Aorta (tissue), 5 donors: ENCODE measurements around the gene ATG4D. TPM values are rescaled to one million over a fixed set of nuclear protein-coding genes. Genes with fewer than 3 reads are reported as not detected.

ENCODE experiments used
- ATAC-seq: fragments of 200-7000 bp; cut with Tn5 transposase; one replicate; pipeline ENCODE4 v1.9.1; 2022; ENCODE audit warnings: moderate library complexity; ENCODE audit not compliant: low FRiP score
- DNase-seq, 2 donors: peaks; one replicate each; pipeline ENCODE4 v3.0.0-alpha.2; 2020
- H3K27ac ChIP-seq, 2 donors: one replicate each; pipeline ENCODE4 v1.5.1; 2013; ENCODE audit warnings: low read length in 2 of 2, mild to moderate bottlenecking in 2 of 2, moderate library complexity in 2 of 2, control low read depth in 1 of 2, inconsistent platforms in 1 of 2, low read depth in 1 of 2
- H3K27me3 ChIP-seq, 2 donors: one replicate each; pipeline ENCODE4 v1.6.1; 2013; ENCODE audit warnings: control low read depth in 1 of 2, low read length in 1 of 2, mild to moderate bottlenecking in 1 of 2, moderate library complexity in 1 of 2; ENCODE audit not compliant: insufficient read depth in 2 of 2, control insufficient read depth in 1 of 2
- H3K36me3 ChIP-seq, 2 donors: one replicate each; pipeline ENCODE4 v1.6.1; 2013; ENCODE audit warnings: control low read depth in 1 of 2, low read length in 1 of 2, mild to moderate bottlenecking in 1 of 2; ENCODE audit not compliant: insufficient read depth in 2 of 2, control insufficient read depth in 1 of 2
- H3K4me1 ChIP-seq, 2 donors: one replicate each; pipeline ENCODE4 v1.6.1; 2013; ENCODE audit warnings: low read length in 2 of 2, control low read depth in 1 of 2, mild to moderate bottlenecking in 1 of 2, moderate library complexity in 1 of 2; ENCODE audit not compliant: insufficient read depth in 2 of 2, control insufficient read depth in 1 of 2
- H3K4me3 ChIP-seq, 2 donors: one replicate each; pipeline ENCODE4 v1.5.1; 2013; ENCODE audit warnings: low read length in 2 of 2, control low read depth in 1 of 2, mild to moderate bottlenecking in 1 of 2
- H3K9me3 ChIP-seq: one replicate; pipeline ENCODE4 v1.6.1; 2013; ENCODE audit warnings: mild to moderate bottlenecking, low read length; ENCODE audit not compliant: control insufficient read depth
- WGBS, 2 donors: extraction: QIAGEN DNeasy Blood & Tissue Kit; methylation state at CpG; one replicate each; pipeline ENCODE4 v1.1.7; 2013; 5-methylcytosine and 5-hydroxymethylcytosine counted together
- intact Hi-C, 2 donors: fragments of 100-400 bp; cut with DNase I; formaldehyde crosslinking; loops; one replicate each; pipeline versions ENCODE4 v1.14.2 to v1.15.0; 2022
- polyA plus RNA-seq, 2 donors: library from polyadenylated mRNA; stranded (reverse); fragments of 200-250 nt; gene quantifications; one replicate each; pipeline ENCODE4 v1.2.3, GENCODE V29; 2013
- total RNA-seq, 2 donors: library from RNA; stranded (reverse); fragmentation: NEBNext Ultra II Directional; extraction: Animal tissue kit (Norgen Biotek cat#: 25700); gene quantifications; one replicate each; pipeline ENCODE4 v1.2.1, GENCODE V29; 2021
- donor health status: healthy with polysubstance abuse.
- donor health status: Bipolar disorder and iron deficiency.
- donor health status: DM: no; HTN: no; CAD: no.
- donor health status: DM: no; HTN: no; CAD: no.
- donor health status: DM: yes; HTN: yes; CAD: no.

Gene ATG4D
- total and polyA plus RNA-seq, 4 donors: 14.0 to 42.6 (median 17.4) TPM

GRCh38 chr19:10553943-10554381 lies 10.3 kb downstream of the ATG4D start:
- Histone ChIP-seq H3K27me3 (no peaks in the 10 kb centered on the region), H3K9me3 (no peaks in the 10 kb centered on the region), H3K4me1 (no peaks in the 10 kb centered on the region), H3K36me3 (no peaks in the 10 kb centered on the region), H3K27ac (no peak overlapping the region), H3K4me3 (no peak overlapping the region)
- no peak for ATAC-seq
- peak in 1 of 2 donors; percentile 57 for DNase-seq
- WGBS, 2 donors: 61 to 69% methylated on average over 12 of the region's 12 CpGs
- intact Hi-C loops: no loop called here

- H3K9me3 ChIP-seq: no peaks in the 10 kb centered on the region
- ATAC-seq (no peak), DNase-seq (no peak)
- no peaks in the 10 kb centered on the region for H3K4me1 ChIP-seq
- no peaks in the 10 kb centered on the region for H3K27me3 ChIP-seq
- H3K4me3 ChIP-seq: no peak overlapping the region
- WGBS, 2 donors: 80 to 82% methylated on average over 27 to 30 of the region's 30 CpGs
- no peaks in the 10 kb centered on the region for H3K36me3 ChIP-seq
- intact Hi-C loops: no loop called here
- H3K27ac ChIP-seq: no peak overlapping the region
Measured at GRCh38 chr19:10554760-10555609, 11.3 kb downstream of the ATG4D start.

GRCh38 chr19:10555610-10555973 lies 11.9 kb downstream of the ATG4D start:
- WGBS, 2 donors: 74 to 75% methylated on average over 7 of the region's 7 CpGs
- no peaks in the 10 kb centered on the region for H3K36me3 ChIP-seq
- H3K4me3 ChIP-seq: no peak overlapping the region
- no peak overlapping the region for H3K27ac ChIP-seq
- intact Hi-C loops: no loop called here
- H3K4me1 ChIP-seq: no peaks in the 10 kb centered on the region
- no peak for ATAC-seq
- H3K27me3 ChIP-seq: no peaks in the 10 kb centered on the region
- no peaks in the 10 kb centered on the region for H3K9me3 ChIP-seq
- no peak for DNase-seq

- Histone ChIP-seq H3K9me3 (no peaks in the 10 kb centered on the region), H3K36me3 (no peaks in the 10 kb centered on the region), H3K27ac (no peak overlapping the region), H3K4me3 (no peak overlapping the region), H3K4me1 (no peaks in the 10 kb centered on the region), H3K27me3 (no peaks in the 10 kb centered on the region)
- DNase-seq (no peak), ATAC-seq (no peak)
- intact Hi-C loops: no loop called here
- 91 to 94% methylated on average over 33 of the region's 33 CpGs for WGBS, 2 donors
Measured at GRCh38 chr19:10557603-10558197, 14.0 kb downstream of the ATG4D start.

GRCh38 chr19:10560154-10560553 lies 16.4 kb downstream of the ATG4D start:
- no peak overlapping the region for H3K4me3 ChIP-seq
- ATAC-seq: no peak
- 89 to 92% methylated on average over 7 of the region's 7 CpGs for WGBS, 2 donors
- no peaks in the 10 kb centered on the region for H3K9me3 ChIP-seq
- no peaks in the 10 kb centered on the region for H3K4me1 ChIP-seq
- H3K36me3 ChIP-seq: no peaks in the 10 kb centered on the region
- no peaks in the 10 kb centered on the region for H3K27me3 ChIP-seq
- intact Hi-C loops: no loop called here
- no peak overlapping the region for H3K27ac ChIP-seq
- DNase-seq: no peak

- H3K27ac ChIP-seq: no peak overlapping the region
- H3K27me3 ChIP-seq: no peaks in the 10 kb centered on the region
- ATAC-seq (no peak), DNase-seq (no peak)
- no peak overlapping the region for H3K4me3 ChIP-seq
- H3K36me3 ChIP-seq: no peaks in the 10 kb centered on the region
- no peaks in the 10 kb centered on the region for H3K4me1 ChIP-seq
- H3K9me3 ChIP-seq: no peaks in the 10 kb centered on the region
- WGBS, 2 donors: 83 to 89% methylated on average over 5 of the region's 5 CpGs
- intact Hi-C loops: no loop called here
Measured at GRCh38 chr19:10562609-10563008, 18.9 kb downstream of the ATG4D start.

- 26 to 27% methylated on average over 9 to 10 of the region's 10 CpGs for WGBS, 2 donors
- DNase-seq: no peak
- ATAC-seq: no peak
- Histone ChIP-seq H3K9me3 (no peaks in the 10 kb centered on the region), H3K36me3 (no peaks in the 10 kb centered on the region), H3K4me3 (peak overlapping the region; percentile 51 to 59), H3K27ac (peak overlapping the region in 1 of 2 donors; percentile 38), H3K4me1 (no peaks in the 10 kb centered on the region), H3K27me3 (no peaks in the 10 kb centered on the region)
- intact Hi-C loops: loop anchor here in 1 of 2 donors (5.0 kb wide), 2 partner anchors 63 to 88 kb away; partner anchors contain the start of gene KEAP1
Measured at GRCh38 chr19:10565028-10565566, 21.4 kb downstream of the ATG4D start.

- intact Hi-C loops: loop anchor here in 1 of 2 donors (5.0 kb wide), 2 partner anchors 63 to 88 kb away; partner anchors contain the start of gene KEAP1
- H3K4me3 ChIP-seq: peak within 1 kb of the TSS; percentile 51 to 59
- H3K27me3 ChIP-seq: no peaks in the 10 kb centered on the region
- H3K9me3 ChIP-seq: no peaks in the 10 kb centered on the region
- peak within 1 kb of the TSS in 1 of 2 donors; percentile 54 for H3K27ac ChIP-seq
- WGBS, 2 donors: 0% methylated on average over 84 to 94 of the region's 94 CpGs
- no peaks in the 10 kb centered on the region for H3K4me1 ChIP-seq
- peak; percentile 99 to 100 for DNase-seq
- ATAC-seq: peak; percentile 91
- no peaks in the 10 kb centered on the region for H3K36me3 ChIP-seq
Measured at GRCh38 chr19:10565567-10566407, 22.1 kb downstream of the ATG4D start, which contains the start of gene KRI1. KRI1 (minus strand) TSS chr19:10566010; CDS start chr19:10565999, 11 bp downstream.
